ENCODE results near the gene GKN1.
"Not testable (repeated sequence)": the region's sequence is repeated elsewhere in the genome, so short reads cannot be mapped to it uniquely, and the experiment has no call there.

GKN1 gene

DNA sequence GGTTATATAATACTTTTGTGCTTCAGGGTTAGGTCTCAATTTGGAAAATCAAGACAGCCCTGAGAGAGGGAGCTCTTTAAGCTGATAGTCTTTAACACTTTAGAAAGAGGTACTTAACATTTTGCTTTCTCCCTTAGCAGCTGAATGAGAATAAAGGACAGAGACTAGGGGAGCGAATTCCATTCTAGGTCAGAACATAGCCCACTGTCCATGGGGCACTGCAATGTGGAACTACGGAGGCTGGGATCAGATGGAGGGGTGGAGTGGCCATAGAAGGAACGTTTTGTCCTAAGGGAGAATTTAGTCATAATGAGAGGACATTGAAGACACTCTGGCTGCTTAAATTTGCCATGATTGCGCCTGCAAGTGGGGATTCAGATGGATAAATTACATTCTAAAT, 22.5 kb upstream of the GKN1 start:
- H3K4me2 ChIP-seq (ENCODE audit: low read length), result no peak overlapping the region
- no peaks in the 10 kb centered on the region for H3K27me3 ChIP-seq (ENCODE audit: insufficient read depth, low read length, poor library complexity)
- no peak overlapping the region for H3K56ac ChIP-seq (ENCODE audit: low read length)
- H3K23ac ChIP-seq (ENCODE audit: low read length), result no peak overlapping the region
- no peak overlapping the region for H3K4ac ChIP-seq (ENCODE audit: low read depth, low read length)
- H2BK5ac ChIP-seq (ENCODE audit: low read length), result no peak overlapping the region
- H3K27ac ChIP-seq (ENCODE audit: low read depth, low read length), result no peak overlapping the region
- H2AK5ac ChIP-seq (ENCODE audit: low read length), result no peak overlapping the region
- no CpG with 5 or more reads among the region's 4 CpGs for WGBS (ENCODE audit: extremely low coverage, insufficient coverage, low lambda C conversion rate)
- H3K18ac ChIP-seq (ENCODE audit: low read length), result no peak overlapping the region
- no peaks in the 10 kb centered on the region for H3K79me2 ChIP-seq (ENCODE audit: control insufficient read depth, insufficient read depth, low read length)
- H4K5ac ChIP-seq (ENCODE audit: low read length), result no peak overlapping the region
- no peaks in the 10 kb centered on the region for H3K36me3 ChIP-seq (ENCODE audit: control insufficient read depth, insufficient read depth, low read length)
- no peak overlapping the region for H2BK120ac ChIP-seq (ENCODE audit: low read depth, low read length)
- DNase-seq, result no peak
- no peak overlapping the region for H3K9ac ChIP-seq (ENCODE audit: low read length)
- H3K4me1 ChIP-seq (ENCODE audit: control insufficient read depth, low read depth, low read length), result no peaks in the 10 kb centered on the region
- no peaks in the 10 kb centered on the region for H3K79me1 ChIP-seq (ENCODE audit: low read length)
- H4K8ac ChIP-seq (ENCODE audit: low read depth, low read length), result no peak overlapping the region
- H3K4me3 ChIP-seq (ENCODE audit: low read length), result no peak overlapping the region
- H2BK15ac ChIP-seq (replicated peaks; ENCODE audit: low read depth), result no peak overlapping the region

DNA sequence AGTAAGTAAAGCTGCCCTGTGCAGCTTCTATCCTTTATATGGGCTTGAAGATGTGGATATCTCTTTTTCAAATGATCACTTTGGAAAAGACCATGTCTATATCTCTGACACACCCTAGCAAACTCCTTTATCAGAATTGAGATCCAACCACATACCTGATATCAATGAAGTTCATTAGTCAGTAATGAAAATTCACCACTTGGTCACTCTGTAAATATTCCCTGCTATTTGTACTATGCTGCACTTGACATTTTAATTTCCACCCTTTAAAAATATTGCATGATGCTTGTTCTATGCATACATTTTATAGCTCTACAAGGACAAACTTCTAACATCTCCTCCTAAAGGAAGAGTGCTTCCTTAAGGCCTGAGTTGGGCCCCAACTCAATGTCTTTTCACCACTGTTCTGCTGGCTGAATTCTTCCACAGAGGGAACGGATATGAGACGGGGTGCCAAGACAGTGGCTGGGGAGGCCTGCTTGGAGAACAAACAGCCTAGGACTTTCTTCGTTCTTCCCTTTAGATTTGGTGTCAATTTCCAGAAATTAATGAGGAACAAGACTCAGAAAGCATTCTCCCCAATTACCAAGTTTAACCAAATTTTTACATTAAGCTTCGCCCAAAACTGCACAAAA, 21.4 kb upstream of the GKN1 start, which contains the start of gene GKN2:
Gene GKN2 (minus strand): TSS at position 7 of the 635 bp plus-strand sequence. CDS start 32 bp downstream, outside the sequence.
- Histone ChIP-seq H2BK120ac (ENCODE audit: low read depth, low read length) (no peak within 1 kb of the TSS), H4K8ac (ENCODE audit: low read depth, low read length) (no peak within 1 kb of the TSS), H3K36me3 (ENCODE audit: control insufficient read depth, insufficient read depth, low read length) (no peaks in the 10 kb centered on the region), H3K9ac (ENCODE audit: low read length) (no peak within 1 kb of the TSS), H3K56ac (ENCODE audit: low read length) (no peak within 1 kb of the TSS), H3K4ac (ENCODE audit: low read depth, low read length) (no peak within 1 kb of the TSS), H3K27me3 (ENCODE audit: insufficient read depth, low read length, poor library complexity) (no peaks in the 10 kb centered on the region), H3K4me2 (ENCODE audit: low read length) (no peak within 1 kb of the TSS), H3K23ac (ENCODE audit: low read length) (no peak within 1 kb of the TSS), H3K79me1 (ENCODE audit: low read length) (no peaks in the 10 kb centered on the region), H2BK15ac (replicated peaks; ENCODE audit: low read depth) (no peak within 1 kb of the TSS), H3K4me1 (ENCODE audit: control insufficient read depth, low read depth, low read length) (no peaks in the 10 kb centered on the region), H3K18ac (ENCODE audit: low read length) (no peak within 1 kb of the TSS), H2AK5ac (ENCODE audit: low read length) (no peak within 1 kb of the TSS), H3K4me3 (ENCODE audit: low read length) (no peak within 1 kb of the TSS), H2BK5ac (ENCODE audit: low read length) (no peak within 1 kb of the TSS), H4K5ac (ENCODE audit: low read length) (no peak within 1 kb of the TSS), H3K27ac (ENCODE audit: low read depth, low read length) (no peak within 1 kb of the TSS), H3K79me2 (ENCODE audit: control insufficient read depth, insufficient read depth, low read length) (no peaks in the 10 kb centered on the region)
- no peak for DNase-seq
- no CpG with 5 or more reads among the region's 4 CpGs for WGBS (ENCODE audit: extremely low coverage, insufficient coverage, low lambda C conversion rate)

DNA sequence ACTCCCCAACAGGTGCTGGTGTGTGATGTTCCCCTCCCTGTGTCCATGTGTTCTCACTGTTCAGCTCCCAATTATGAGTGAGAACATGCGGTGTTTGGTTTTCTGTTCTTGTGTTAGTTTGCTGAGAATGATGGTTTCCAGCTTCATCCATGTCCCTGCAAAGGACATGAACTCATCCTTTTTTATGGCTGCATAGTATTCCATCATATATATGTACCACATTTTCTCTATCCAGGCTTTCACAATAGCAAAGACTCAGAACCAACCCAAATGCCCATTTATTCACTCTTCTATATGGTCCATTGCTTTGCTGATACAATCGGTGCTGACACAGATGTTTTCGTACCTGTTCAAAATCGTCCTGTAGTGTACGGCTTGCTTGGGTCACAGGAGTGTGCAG, 19.0 kb upstream of the GKN1 start:
- H3K27me3 ChIP-seq (ENCODE audit: insufficient read depth, low read length, poor library complexity); H3K4me3 ChIP-seq (ENCODE audit: low read length); H3K36me3 ChIP-seq (ENCODE audit: control insufficient read depth, insufficient read depth, low read length); H2BK5ac ChIP-seq (ENCODE audit: low read length); H2BK120ac ChIP-seq (ENCODE audit: low read depth, low read length); H3K9ac ChIP-seq (ENCODE audit: low read length); DNase-seq; H3K4me2 ChIP-seq (ENCODE audit: low read length); H3K27ac ChIP-seq (ENCODE audit: low read depth, low read length); H2AK5ac ChIP-seq (ENCODE audit: low read length); H4K8ac ChIP-seq (ENCODE audit: low read depth, low read length); H3K4ac ChIP-seq (ENCODE audit: low read depth, low read length); H3K23ac ChIP-seq (ENCODE audit: low read length); H4K5ac ChIP-seq (ENCODE audit: low read length); H3K79me1 ChIP-seq (ENCODE audit: low read length); H3K18ac ChIP-seq (ENCODE audit: low read length); H2BK15ac ChIP-seq (replicated peaks; ENCODE audit: low read depth); H3K4me1 ChIP-seq (ENCODE audit: control insufficient read depth, low read depth, low read length); H3K79me2 ChIP-seq (ENCODE audit: control insufficient read depth, insufficient read depth, low read length); H3K56ac ChIP-seq (ENCODE audit: low read length): not testable (repeated sequence)
- no CpG with 5 or more reads among the region's 5 CpGs for WGBS (ENCODE audit: extremely low coverage, insufficient coverage, low lambda C conversion rate)

DNA sequence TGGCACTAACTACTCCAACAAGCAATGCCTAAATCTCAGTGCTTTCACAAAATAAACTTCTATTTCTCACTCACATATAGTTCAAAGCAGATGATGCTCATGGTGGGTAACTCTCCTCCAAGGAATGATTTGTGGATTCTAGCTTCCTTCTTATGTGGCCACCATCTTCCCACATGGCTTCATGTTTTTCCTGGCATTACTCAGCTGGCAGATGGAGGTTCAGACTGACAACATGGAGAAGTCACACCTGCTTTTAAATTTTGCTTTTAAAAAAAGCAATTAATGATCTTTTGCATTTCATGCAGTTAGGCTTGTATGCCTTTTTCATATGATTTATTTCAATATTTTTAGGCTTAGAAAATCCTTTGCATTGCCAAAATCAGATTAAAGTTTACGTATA, 15.4 kb upstream of the GKN1 start:
- H4K8ac ChIP-seq (ENCODE audit: low read depth, low read length), result no peak overlapping the region
- no peak overlapping the region for H3K4me2 ChIP-seq (ENCODE audit: low read length)
- H3K27ac ChIP-seq (ENCODE audit: low read depth, low read length), result no peak overlapping the region
- no peak overlapping the region for H2BK5ac ChIP-seq (ENCODE audit: low read length)
- H2BK15ac ChIP-seq (replicated peaks; ENCODE audit: low read depth), result no peak overlapping the region
- H3K4ac ChIP-seq (ENCODE audit: low read depth, low read length), result no peak overlapping the region
- no CpG with 5 or more reads among the region's 1 CpG for WGBS (ENCODE audit: extremely low coverage, insufficient coverage, low lambda C conversion rate)
- no peak overlapping the region for H3K9ac ChIP-seq (ENCODE audit: low read length)
- no peaks in the 10 kb centered on the region for H3K79me2 ChIP-seq (ENCODE audit: control insufficient read depth, insufficient read depth, low read length)
- no peaks in the 10 kb centered on the region for H3K36me3 ChIP-seq (ENCODE audit: control insufficient read depth, insufficient read depth, low read length)
- no peak overlapping the region for H2AK5ac ChIP-seq (ENCODE audit: low read length)
- DNase-seq, result no peak
- no peak overlapping the region for H3K18ac ChIP-seq (ENCODE audit: low read length)
- H3K27me3 ChIP-seq (ENCODE audit: insufficient read depth, low read length, poor library complexity), result peaks cover 3% of the 10 kb centered on the region
- no peaks in the 10 kb centered on the region for H3K4me1 ChIP-seq (ENCODE audit: control insufficient read depth, low read depth, low read length)
- no peak overlapping the region for H3K4me3 ChIP-seq (ENCODE audit: low read length)
- no peak overlapping the region for H4K5ac ChIP-seq (ENCODE audit: low read length)
- H3K56ac ChIP-seq (ENCODE audit: low read length), result no peak overlapping the region
- no peaks in the 10 kb centered on the region for H3K79me1 ChIP-seq (ENCODE audit: low read length)
- no peak overlapping the region for H3K23ac ChIP-seq (ENCODE audit: low read length)
- H2BK120ac ChIP-seq (ENCODE audit: low read depth, low read length), result no peak overlapping the region

DNA sequence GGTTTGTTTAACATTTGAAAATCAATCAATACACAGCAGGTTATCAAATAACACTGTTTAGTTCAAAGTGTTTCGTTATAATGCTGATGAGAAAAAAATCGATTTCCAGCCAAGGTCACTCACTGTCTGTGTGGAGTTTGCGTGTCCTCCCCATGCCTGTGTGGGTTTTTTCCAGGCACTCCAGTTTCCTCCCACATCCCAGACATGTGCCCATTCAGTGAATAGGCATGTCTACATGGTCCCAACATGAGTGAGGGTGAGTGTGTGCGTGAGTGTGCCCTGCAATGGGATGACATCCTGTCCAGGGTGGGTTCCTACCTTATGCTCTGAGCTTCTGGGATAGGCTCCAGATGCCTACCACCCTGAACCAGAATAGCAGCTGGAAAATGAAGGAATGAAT, 13.1 kb upstream of the GKN1 start:
- no peak overlapping the region for H3K4me3 ChIP-seq (ENCODE audit: low read length)
- peaks cover 3% of the 10 kb centered on the region for H3K27me3 ChIP-seq (ENCODE audit: insufficient read depth, low read length, poor library complexity)
- H3K9ac ChIP-seq (ENCODE audit: low read length), result no peak overlapping the region
- no peak overlapping the region for H2BK120ac ChIP-seq (ENCODE audit: low read depth, low read length)
- WGBS (ENCODE audit: extremely low coverage, insufficient coverage, low lambda C conversion rate), result no CpG with 5 or more reads among the region's 4 CpGs
- no peak overlapping the region for H2AK5ac ChIP-seq (ENCODE audit: low read length)
- H3K23ac ChIP-seq (ENCODE audit: low read length), result no peak overlapping the region
- H2BK15ac ChIP-seq (replicated peaks; ENCODE audit: low read depth), result no peak overlapping the region
- H3K18ac ChIP-seq (ENCODE audit: low read length), result no peak overlapping the region
- no peak overlapping the region for H4K8ac ChIP-seq (ENCODE audit: low read depth, low read length)
- H3K27ac ChIP-seq (ENCODE audit: low read depth, low read length), result no peak overlapping the region
- H3K4me2 ChIP-seq (ENCODE audit: low read length), result no peak overlapping the region
- no peak overlapping the region for H3K56ac ChIP-seq (ENCODE audit: low read length)
- H3K79me1 ChIP-seq (ENCODE audit: low read length), result no peaks in the 10 kb centered on the region
- no peaks in the 10 kb centered on the region for H3K36me3 ChIP-seq (ENCODE audit: control insufficient read depth, insufficient read depth, low read length)
- H3K4ac ChIP-seq (ENCODE audit: low read depth, low read length), result no peak overlapping the region
- H2BK5ac ChIP-seq (ENCODE audit: low read length), result no peak overlapping the region
- no peak overlapping the region for H4K5ac ChIP-seq (ENCODE audit: low read length)
- no peaks in the 10 kb centered on the region for H3K4me1 ChIP-seq (ENCODE audit: control insufficient read depth, low read depth, low read length)
- DNase-seq, result no peak
- no peaks in the 10 kb centered on the region for H3K79me2 ChIP-seq (ENCODE audit: control insufficient read depth, insufficient read depth, low read length)

DNA sequence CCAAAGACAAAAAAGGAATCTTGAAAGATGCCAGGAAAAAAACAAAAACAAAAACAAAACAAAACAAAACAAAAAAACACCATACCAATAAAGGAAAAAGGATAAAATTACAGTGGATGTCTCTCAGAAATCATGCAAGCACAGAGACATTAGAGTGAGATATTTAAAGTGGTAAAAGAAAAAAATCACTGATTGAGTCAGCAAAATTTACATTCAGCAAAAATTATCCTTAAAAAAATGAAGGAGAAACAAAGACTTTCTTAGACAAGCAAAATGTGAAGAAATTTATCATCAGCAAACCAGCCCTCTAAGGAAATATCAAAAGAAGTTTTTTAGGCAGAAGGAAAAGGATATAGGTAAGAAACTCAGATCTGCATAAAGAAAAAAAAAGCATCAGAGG, 10.2 kb upstream of the GKN1 start:
- Histone ChIP-seq H3K4ac (ENCODE audit: low read depth, low read length) (no peak overlapping the region), H3K79me1 (ENCODE audit: low read length) (no peaks in the 10 kb centered on the region), H3K4me1 (ENCODE audit: control insufficient read depth, low read depth, low read length) (no peaks in the 10 kb centered on the region), H3K27ac (ENCODE audit: low read depth, low read length) (no peak overlapping the region), H3K4me2 (ENCODE audit: low read length) (no peak overlapping the region), H3K4me3 (ENCODE audit: low read length) (no peak overlapping the region), H4K8ac (ENCODE audit: low read depth, low read length) (no peak overlapping the region), H3K36me3 (ENCODE audit: control insufficient read depth, insufficient read depth, low read length) (no peaks in the 10 kb centered on the region), H2BK15ac (replicated peaks; ENCODE audit: low read depth) (no peak overlapping the region), H3K27me3 (ENCODE audit: insufficient read depth, low read length, poor library complexity) (no peaks in the 10 kb centered on the region), H3K79me2 (ENCODE audit: control insufficient read depth, insufficient read depth, low read length) (no peaks in the 10 kb centered on the region), H3K23ac (ENCODE audit: low read length) (no peak overlapping the region), H3K56ac (ENCODE audit: low read length) (no peak overlapping the region), H3K9ac (ENCODE audit: low read length) (no peak overlapping the region), H2BK120ac (ENCODE audit: low read depth, low read length) (no peak overlapping the region), H2BK5ac (ENCODE audit: low read length) (no peak overlapping the region), H3K18ac (ENCODE audit: low read length) (no peak overlapping the region), H4K5ac (ENCODE audit: low read length) (no peak overlapping the region), H2AK5ac (ENCODE audit: low read length) (no peak overlapping the region)
- DNase-seq, result no peak

Measured in mesendoderm (in vitro differentiated cells).